Breast epithelium (tissue), 4 donors: Measurements from ENCODE around the gene TMEM43. TPM values are rescaled to one million over a fixed set of nuclear protein-coding genes. Genes with fewer than 3 reads are reported as not detected.
"Not testable (repeated sequence)": the region's sequence is repeated elsewhere in the genome, so short reads cannot be mapped to it uniquely, and the experiment has no call there.

Experiments
- DNase-seq, 2 donors: peaks; one replicate each; pipeline ENCODE4 v3.0.0-alpha.2; 2019; ENCODE audit warnings: low spot score in 2 of 2
- H3K27ac ChIP-seq, 2 donors: fragments of 200-600 bp; sonication (generic) in 1 of 2; one replicate each; pipeline ENCODE4 v1.5.1; 2016 to 2019; ENCODE audit warnings: mild to moderate bottlenecking in 1 of 2
- H3K27me3 ChIP-seq, 2 donors: fragments of 200-600 bp; sonication (generic) in 1 of 2; one replicate each; pipeline versions ENCODE4 v1.5.1 to v1.6.0; 2017 to 2019; ENCODE audit warnings: control low read depth in 1 of 2, mild to moderate bottlenecking in 1 of 2
- H3K36me3 ChIP-seq: fragments of 200-600 bp; one replicate; pipeline ENCODE4 v1.5.1; 2019
- H3K4me1 ChIP-seq, 2 donors: fragments of 200-600 bp; sonication (generic); one replicate each; pipeline ENCODE4 v1.5.1; 2016 to 2019; ENCODE audit warnings: control low read depth in 1 of 2
- H3K4me3 ChIP-seq, 3 donors: fragments of 200-600 bp; sonication (generic); 1 replicate in 2 of 3; 2 replicates in 1 of 3; pipeline ENCODE4 v1.5.1; 2016 to 2019; ENCODE audit warnings: mild to moderate bottlenecking in 3 of 3, moderate library complexity in 2 of 3
- H3K9me3 ChIP-seq, 2 donors: fragments of 200-600 bp; sonication (generic) in 1 of 2; one replicate each; pipeline ENCODE4 v1.5.1; 2016 to 2019; ENCODE audit warnings: control low read depth in 1 of 2
- CTCF ChIP-seq, 3 donors: fragments of 450-650 bp; IDR thresholded peaks; one replicate each; pipeline ENCODE4 v1.5.1; 2016 to 2017; ENCODE audit warnings: antibody characterized with exemption in 3 of 3, mild to moderate bottlenecking in 3 of 3, moderate library complexity in 3 of 3
- POLR2A ChIP-seq: fragments of 450-650 bp; IDR thresholded peaks from one replicate; pipeline ENCODE4 v1.6.1; 2016; ENCODE audit warnings: antibody characterized with exemption, mild to moderate bottlenecking, moderate library complexity
- POLR2AphosphoS5 ChIP-seq, 3 donors: sonication (generic); formaldehyde crosslinking; IDR thresholded peaks; one replicate each; pipeline ENCODE4 v1.6.1; 2017; ENCODE audit warnings: antibody characterized with exemption in 3 of 3
- intact Hi-C: fragments of 100-400 bp; cut with DNase I; formaldehyde crosslinking; loops from one replicate; pipeline ENCODE4 v1.15.1; 2023; ENCODE audit warnings: low total_unique reads
- total RNA-seq, 3 donors: library from RNA; depleted of rRNA; stranded (reverse); fragments of >200 nt; gene quantifications; one replicate each; pipeline ENCODE4 v1.1.0, GENCODE V29; 2016

Gene TMEM43
- 100 to 1,000 TPM in 1 of 3 donors, 10 to 100 TPM in 2; 90.5 to 170 (median 93.4) TPM for total RNA-seq

- H3K9me3 ChIP-seq, result no peaks in the 10 kb centered on the region
- H3K27ac ChIP-seq, result peak within 1 kb of the TSS; percentile 97 to 98
- intact Hi-C loops, result loop anchor here (5.0 to 10.0 kb wide), 2 partner anchors 230 to 1227 kb away; no protein-coding TSS in a partner anchor
- H3K4me3 ChIP-seq, result peak within 1 kb of the TSS; percentile 89 to 99 (median 95)
- no peaks in the 10 kb centered on the region for H3K36me3 ChIP-seq
- DNase-seq, result peak; percentile 98
- H3K4me1 ChIP-seq, result peaks cover 0 to 23% of the 10 kb centered on the region in 2 donors
- no peaks in the 10 kb centered on the region for H3K27me3 ChIP-seq
- TF ChIP-seq CTCF (IDR thresholded peaks at IDR 0.05) (peak in 2 of 3 donors; percentile 6 to 16), POLR2A (peak; percentile 55), POLR2AphosphoS5 (IDR thresholded peaks at IDR 0.05) (peak; percentile 50 to 79 (median 77))
Observed at GRCh38 chr3:14124615-14125192, at the start of gene TMEM43, which contains the start of gene CHCHD4. Gene TMEM43 (plus strand): TSS chr3:14125052. CDS start chr3:14125194, 142 bp downstream. Gene CHCHD4 (minus strand): TSS chr3:14124870. CDS start chr3:14124676, 194 bp downstream.

GRCh38 chr3:14075233-14075632, 49.6 kb upstream of the TMEM43 start:
- H3K4me3 ChIP-seq, H3K4me1 ChIP-seq, DNase-seq, H3K27ac ChIP-seq, H3K9me3 ChIP-seq, H3K36me3 ChIP-seq, intact Hi-C loops, H3K27me3 ChIP-seq: not testable (repeated sequence)

DNA sequence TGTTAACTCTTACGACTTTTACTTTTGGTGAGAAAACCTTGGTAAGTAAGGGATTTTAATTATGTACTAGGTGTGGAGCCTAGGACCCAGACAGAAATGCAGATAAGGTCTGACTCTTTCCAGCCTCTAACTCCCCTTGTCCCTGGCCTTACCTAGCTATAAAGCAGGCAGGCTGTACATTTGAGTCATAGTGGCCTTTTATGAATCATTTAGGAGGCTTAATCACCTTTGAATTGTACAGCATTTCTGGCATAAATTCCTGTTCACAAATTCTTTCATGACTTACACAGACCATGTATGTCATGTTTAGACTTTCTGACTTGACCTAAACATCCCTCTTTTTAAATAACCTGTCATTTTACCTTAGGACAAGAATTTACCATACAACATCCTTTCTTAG, 47.5 kb upstream of the TMEM43 start:
- TF ChIP-seq POLR2A (no peak), POLR2AphosphoS5 (IDR thresholded peaks at IDR 0.05) (no peak), CTCF (IDR thresholded peaks at IDR 0.05) (no peak)
- intact Hi-C loops, result no loop called here
- no peak overlapping the region for H3K27ac ChIP-seq
- no peaks in the 10 kb centered on the region for H3K36me3 ChIP-seq
- no peaks in the 10 kb centered on the region for H3K4me1 ChIP-seq
- peaks cover 0 to 2% of the 10 kb centered on the region in 2 donors for H3K9me3 ChIP-seq
- H3K27me3 ChIP-seq, result no peaks in the 10 kb centered on the region
- no peak overlapping the region for H3K4me3 ChIP-seq
- no peak for DNase-seq

DNA sequence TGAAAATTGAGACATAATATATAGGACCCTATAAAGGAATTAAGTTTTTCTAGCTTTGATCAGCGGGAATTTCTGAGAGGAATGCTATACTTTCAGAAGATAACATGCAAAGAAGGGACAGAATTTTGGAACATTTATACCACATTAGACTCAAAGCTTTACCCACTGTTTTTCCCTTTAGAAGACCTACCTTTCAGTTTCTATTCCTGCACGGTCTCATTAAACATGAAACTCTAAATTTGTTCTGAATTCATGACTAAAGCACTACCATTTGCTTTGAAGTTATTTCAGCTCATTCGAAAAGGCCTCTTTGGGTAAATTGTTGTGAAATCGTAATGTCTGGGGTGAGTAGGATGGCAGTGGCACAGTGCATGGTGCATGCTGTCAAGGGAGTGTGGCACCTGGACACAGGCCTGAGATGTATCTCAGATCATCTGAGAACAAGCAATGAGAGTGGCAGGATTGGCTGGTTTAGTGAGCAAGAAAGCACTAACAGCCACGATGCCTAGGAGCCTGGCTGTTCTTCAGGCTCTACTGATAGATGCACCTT, 42.7 kb upstream of the TMEM43 start:
- Histone ChIP-seq H3K4me3 (no peak overlapping the region), H3K9me3 (peaks cover 0 to 2% of the 10 kb centered on the region in 2 donors), H3K4me1 (no peaks in the 10 kb centered on the region), H3K27ac (no peak overlapping the region), H3K27me3 (no peaks in the 10 kb centered on the region), H3K36me3 (no peaks in the 10 kb centered on the region)
- TF ChIP-seq POLR2AphosphoS5 (IDR thresholded peaks at IDR 0.05) (no peak), POLR2A (no peak), CTCF (IDR thresholded peaks at IDR 0.05) (no peak)
- intact Hi-C loops, result no loop called here
- no peak for DNase-seq

- intact Hi-C loops, H3K9me3 ChIP-seq, H3K27me3 ChIP-seq, DNase-seq, H3K4me3 ChIP-seq, H3K27ac ChIP-seq, H3K36me3 ChIP-seq, H3K4me1 ChIP-seq: not testable (repeated sequence)
Observed at GRCh38 chr3:14087461-14087860, 37.4 kb upstream of the TMEM43 start.

- H3K4me1 ChIP-seq, H3K9me3 ChIP-seq, H3K4me3 ChIP-seq, intact Hi-C loops, H3K27me3 ChIP-seq, H3K36me3 ChIP-seq, DNase-seq, H3K27ac ChIP-seq: not testable (repeated sequence)
Observed at GRCh38 chr3:14091959-14092358, 32.9 kb upstream of the TMEM43 start.
